Stimulated activated CD8-positive, alpha-beta memory T cell treated with anti-CD3 and anti-CD28 coated beads, Interleukin-4, amount 100 ng/mL, for 1 hour (primary cell): ENCODE data around the gene RNH1.

Experiments
- DNase-seq, 2 donors: peaks; one replicate each; pipeline ENCODE4 v3.0.0-alpha.2; 2020; ENCODE audit warnings: low read depth in 2 of 2, low spot score in 1 of 2

RNH1 gene

DNA sequence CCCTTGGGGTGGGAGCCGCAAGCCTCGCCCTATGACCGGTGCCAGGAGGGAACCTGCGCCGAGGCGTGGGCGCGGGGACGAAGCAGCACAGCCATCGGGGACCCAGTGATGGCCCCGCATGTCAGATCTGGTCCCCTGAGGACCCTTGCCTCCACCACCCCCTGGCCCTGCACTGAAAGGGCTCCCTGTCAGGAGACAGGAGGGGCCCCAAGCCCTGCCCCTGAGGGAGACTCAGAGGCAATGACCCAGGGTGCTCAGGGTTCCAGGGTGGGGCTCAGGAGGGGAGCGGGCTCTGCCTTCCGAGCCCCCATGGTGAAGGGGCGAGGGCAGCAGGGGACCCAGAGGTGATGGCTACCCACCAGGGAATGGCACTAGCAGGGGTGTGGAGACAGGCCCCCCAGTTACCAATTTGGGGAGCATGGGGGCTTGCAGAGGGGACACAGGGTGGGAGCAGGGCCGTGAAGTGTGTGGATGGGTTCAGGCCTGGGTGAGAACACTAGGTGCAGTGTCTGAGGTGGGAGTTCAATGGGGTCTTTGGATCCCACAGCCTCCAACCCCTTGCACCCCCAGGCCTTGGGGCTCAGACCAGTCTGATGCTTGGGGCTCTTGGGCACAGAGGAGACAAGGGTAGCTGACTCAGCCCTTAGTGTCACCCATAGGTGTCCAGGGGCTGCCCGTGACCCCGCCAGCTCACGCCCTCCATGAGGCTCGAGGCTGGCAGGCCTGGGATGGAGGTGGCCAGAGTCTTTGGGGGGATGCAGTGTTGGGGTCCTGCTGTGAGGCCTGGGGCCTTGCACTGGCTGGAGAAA lies 30.8 kb upstream of the RNH1 start:
- no peak for DNase-seq

DNA sequence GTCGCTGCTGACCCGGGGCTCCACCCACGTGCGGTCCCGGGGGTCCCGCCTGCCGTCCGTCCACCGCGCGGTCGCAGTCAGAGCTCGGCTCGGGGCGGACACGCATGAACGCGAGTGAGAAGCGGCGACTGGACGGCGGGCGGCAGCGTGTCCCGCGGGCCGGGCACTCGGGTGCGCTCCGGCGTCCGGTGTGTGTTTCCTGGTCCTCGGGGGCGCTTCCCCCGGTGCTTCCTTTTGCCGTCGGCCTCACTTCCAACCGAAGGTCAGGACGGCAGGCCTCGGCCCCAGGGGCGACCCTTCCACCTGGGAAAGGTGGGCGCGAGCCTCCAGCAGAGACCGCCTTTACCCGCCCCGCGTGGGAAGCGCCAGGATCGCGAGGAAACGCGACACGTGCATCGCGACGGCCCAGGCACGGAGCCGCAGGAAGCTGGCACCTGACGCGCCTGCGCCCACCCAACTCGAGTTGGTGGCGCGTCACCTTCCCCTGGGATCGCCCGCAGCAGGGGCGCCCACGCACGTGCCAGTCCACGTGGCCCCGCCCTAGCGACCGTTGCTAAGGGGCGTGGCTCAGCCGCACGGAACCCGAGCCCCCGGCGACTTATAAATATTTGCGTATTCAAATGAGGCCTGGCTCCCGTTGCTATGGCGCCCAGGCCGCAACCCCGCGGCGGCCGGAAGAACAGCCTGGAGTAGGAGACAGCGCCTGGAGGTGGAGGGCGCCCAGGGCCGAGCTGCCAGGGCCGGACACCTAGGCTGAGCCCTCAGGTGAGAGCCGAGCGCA lies 30.0 kb upstream of the RNH1 start, which contains the start of gene LRRC56:
Gene LRRC56, plus strand, starts transcription at position 687 of the 781 bp plus-strand sequence. CDS start 3,158 bp downstream, outside the sequence.
- DNase-seq = peak; percentile 82 to 86

GRCh38 chr11:535519-536454 lies 28.7 kb upstream of the RNH1 start, which contains the start of gene HRAS:
HRAS (minus strand) TSS chr11:535576.
- peak; percentile 80 to 92 for DNase-seq

DNA sequence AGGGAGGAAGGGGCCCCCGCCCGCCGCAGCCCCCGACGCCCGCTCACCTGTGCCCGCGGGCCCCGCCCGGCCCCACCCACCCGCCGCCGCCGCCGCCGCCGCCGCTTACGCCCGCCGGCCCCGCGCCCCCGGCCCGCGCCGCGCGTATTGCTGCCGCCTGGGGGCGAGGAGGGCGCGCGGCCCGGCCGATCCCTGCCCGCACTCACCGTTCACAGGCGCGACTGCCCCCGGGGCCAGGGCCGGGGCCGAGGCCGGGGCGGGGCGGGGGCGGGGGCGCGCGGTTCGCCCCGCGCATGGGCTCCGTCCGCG lies 28.1 kb upstream of the RNH1 start:
- no peak for DNase-seq

DNA sequence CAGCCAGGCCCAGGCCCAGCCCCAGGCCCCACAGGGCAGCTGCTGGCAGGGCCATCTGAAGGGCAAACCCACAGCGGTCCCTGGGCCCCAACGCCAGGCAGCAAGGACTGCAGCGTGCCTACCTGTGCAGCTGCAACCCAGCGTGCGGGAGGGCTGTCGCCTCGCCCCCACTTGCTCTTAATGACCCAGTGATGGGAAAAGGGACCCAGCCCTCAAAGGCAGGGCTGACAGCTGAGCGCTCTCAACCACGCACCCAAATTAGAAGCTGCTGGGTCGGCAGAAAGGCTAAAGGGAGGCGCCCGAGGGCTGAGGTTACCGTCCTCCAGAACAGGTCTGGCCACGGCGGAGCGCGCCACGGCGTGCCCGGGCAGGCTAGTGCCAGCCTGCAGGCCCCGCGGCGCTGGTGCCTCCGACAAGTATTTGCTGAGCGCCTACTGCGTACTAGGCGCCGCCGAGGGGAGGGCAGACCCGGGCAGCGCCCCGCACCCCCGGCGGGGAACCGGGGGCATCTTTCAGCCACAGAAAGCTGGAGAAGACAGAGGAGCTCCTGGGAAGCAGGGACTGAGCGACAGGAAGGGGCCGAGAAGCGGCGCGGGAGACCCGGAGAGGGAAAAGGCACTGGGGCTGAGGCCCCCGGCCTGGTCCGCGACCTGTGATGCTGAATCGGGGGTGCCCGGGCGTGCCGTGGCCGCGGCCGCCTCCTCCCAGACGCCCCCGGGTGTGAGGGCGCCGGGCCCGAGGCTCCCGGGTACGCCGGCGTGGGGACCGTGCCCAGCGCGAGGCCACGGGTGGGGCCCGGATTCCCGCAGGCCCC lies 27.6 kb upstream of the RNH1 start:
- DNase-seq = no peak

DNA sequence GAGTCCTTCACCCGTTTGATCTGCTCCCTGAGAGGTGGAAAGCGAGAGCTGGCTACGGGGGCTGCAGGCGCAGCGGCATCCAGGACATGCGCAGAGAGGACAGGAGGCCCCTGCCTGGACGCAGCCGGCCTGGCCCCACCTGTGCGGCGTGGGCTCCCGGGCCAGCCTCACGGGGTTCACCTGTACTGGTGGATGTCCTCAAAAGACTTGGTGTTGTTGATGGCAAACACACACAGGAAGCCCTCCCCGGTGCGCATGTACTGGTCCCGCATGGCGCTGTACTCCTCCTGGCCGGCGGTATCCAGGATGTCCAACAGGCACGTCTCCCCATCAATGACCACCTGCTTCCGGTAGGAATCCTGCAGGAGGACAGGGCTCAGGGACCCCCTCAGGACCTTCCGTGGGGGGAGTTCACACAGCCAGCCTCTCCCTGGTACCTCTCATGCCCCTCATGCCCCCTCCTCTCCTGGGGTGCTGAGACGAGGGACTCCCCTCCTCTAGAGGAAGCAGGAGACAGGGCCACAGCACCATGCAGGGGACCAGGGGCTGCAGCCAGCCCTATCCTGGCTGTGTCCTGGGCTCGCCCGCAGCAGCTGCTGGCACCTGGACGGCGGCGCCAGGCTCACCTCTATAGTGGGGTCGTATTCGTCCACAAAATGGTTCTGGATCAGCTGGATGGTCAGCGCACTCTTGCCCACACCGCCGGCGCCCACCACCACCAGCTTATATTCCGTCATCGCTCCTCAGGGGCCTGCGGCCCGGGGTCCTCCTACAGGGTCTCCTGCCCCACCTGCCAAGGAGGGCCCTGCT lies 26.7 kb upstream of the RNH1 start:
- DNase-seq = no peak

DNA sequence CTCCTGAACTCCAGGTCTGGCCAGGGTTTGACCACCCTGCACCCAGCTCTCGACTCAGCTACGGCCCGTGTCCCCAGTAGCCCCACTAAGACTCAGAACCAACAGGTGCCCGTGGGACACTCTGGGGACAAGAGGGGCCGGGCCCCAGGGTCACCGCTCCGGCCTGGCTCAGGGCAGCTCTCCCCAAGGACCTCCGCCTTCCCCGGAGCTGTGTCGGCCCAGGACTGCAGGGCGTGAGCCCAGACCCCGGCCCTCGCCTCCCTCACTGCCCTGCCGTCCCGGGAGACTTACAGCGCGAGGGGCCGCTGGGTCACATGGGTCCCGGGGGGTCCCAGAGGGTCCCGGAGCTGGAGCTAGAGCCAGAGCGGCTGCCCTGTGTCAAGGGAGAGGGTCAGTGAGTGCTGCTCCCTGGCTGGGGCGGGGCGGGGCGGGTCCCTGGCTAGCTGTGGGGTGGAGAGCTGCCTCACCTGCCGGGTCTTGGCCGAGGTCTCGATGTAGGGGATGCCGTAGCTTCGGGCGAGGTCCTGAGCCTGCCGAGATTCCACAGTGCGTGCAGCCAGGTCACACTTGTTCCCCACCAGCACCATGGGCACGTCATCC lies 26.0 kb upstream of the RNH1 start:
- DNase-seq = no peak

DNA sequence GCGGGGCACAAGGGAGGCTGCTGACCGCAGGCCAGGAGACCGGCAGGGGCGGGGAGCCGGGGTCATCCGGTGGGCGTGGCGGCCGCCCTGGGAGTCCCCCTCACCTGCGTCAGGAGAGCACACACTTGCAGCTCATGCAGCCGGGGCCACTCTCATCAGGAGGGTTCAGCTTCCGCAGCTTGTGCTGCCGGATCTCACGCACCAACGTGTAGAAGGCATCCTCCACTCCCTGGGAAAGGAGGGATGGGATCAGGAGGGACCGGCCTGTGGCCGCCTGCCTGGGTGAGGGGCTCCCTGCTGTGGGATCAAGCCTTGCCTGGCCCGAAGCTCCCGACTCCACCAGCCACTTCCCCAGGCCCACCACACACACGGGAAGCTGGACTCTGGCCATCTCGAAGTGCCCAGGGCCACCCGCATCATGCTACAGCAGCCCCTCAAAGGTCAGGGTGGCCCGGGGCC lies 25.5 kb upstream of the RNH1 start:
- DNase-seq = no peak

GRCh38 chr11:531919-532526 lies 25.0 kb upstream of the RNH1 start:
- DNase-seq = no peak

GRCh38 chr11:530960-531831 lies 24.2 kb upstream of the RNH1 start:
- no peak for DNase-seq

GRCh38 chr11:529728-530411 lies 22.8 kb upstream of the RNH1 start:
- DNase-seq = no peak

- no peak for DNase-seq
Measured at GRCh38 chr11:528815-529727, 22.0 kb upstream of the RNH1 start.

DNA sequence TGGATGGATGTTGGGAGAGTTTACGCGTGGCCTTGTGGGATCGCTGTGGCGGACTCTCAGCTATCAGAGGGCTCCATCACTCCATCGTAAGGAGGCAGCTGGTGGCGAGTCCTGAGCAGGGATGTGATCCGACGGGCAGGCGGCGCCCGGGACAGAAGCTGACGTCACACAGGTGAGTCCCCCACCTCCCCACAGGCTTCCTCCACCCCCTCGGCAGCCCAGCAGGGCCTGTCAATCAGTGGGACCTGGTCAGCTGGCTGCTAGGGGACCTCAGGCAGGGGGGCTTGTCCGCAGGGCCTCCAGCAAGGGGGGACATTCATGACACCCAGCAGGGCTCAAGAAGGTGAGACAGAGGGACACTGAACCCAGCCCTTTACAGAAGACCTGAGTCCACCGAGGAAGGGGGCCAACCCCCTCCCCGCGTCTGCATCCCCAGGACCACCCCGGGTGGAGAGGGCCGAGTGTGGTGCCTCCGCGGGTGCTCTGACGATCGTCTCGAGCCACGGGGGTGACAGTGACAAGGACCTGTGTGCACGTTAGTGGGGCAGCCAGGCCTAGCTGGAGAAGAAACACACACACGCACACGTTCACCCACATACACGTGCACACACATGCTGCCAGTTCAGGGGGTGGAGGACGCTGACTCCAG lies 21.2 kb upstream of the RNH1 start:
- no peak for DNase-seq

GRCh38 chr11:526192-526591 lies 19.1 kb upstream of the RNH1 start:
- no peak for DNase-seq

GRCh38 chr11:521177-521688 lies 14.2 kb upstream of the RNH1 start:
- no peak for DNase-seq
